HEK293T (cell line): ENCODE data around the gene ZFAND4.

Experiments used
- FOXM1 ChIP-seq: fragments of 450-650 bp; IDR thresholded peaks from 2 replicates; pipeline ENCODE4 v1.6.1; 2017; ENCODE audit warnings: mild to moderate bottlenecking, borderline replicate concordance
- SP1 ChIP-seq: fragments of 450-650 bp; IDR thresholded peaks from 2 replicates; pipeline ENCODE4 v1.6.1; 2017
- SUZ12 ChIP-seq: fragments of 450-650 bp; IDR thresholded peaks from 2 replicates; pipeline ENCODE4 v1.6.1; 2016; ENCODE audit warnings: mild to moderate bottlenecking

DNA sequence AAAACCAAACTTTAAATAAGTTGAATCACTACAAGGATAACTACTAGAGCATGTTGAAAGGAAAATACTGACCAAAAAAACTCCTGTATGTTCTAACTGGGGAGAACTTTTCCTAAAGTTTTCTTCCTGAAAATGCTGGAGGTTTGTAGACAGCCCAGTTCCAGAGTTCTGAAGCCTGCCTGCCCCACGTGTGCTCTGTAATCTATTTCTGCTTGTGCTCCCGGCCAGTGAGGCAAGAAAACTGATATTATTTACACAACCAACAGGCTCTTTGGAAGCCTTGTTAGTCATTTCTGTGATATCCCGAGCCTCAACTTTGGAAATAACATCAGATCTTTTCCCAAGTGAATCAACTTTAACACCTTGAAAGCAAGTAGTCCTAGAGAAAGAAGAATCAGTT, 46.7 kb downstream of the ZFAND4 start:
- TF ChIP-seq SUZ12 (no peak), SP1 (no peak), FOXM1 (no peak)
